Sigmoid colon (tissue), 7 donors: ENCODE data around the gene GAGE13. TPM values are rescaled to one million over a fixed set of nuclear protein-coding genes. Genes with fewer than 3 reads are reported as not detected.
A peak's percentile ranks its signal among the peaks of the same experiment; 100 is the strongest.
"Not testable (repeated sequence)": the region's sequence is repeated elsewhere in the genome, so short reads cannot be mapped to it uniquely, and the experiment has no call there.

Experiments used
- DNase-seq: peaks from one replicate; pipeline ENCODE4 v3.0.0-alpha.2; 2019
- H3K27ac ChIP-seq, 4 donors: fragments of 200-600 bp; sonication (generic); one replicate each; pipeline ENCODE4 v1.5.1; 2016 to 2019; ENCODE audit warnings: mild to moderate bottlenecking in 1 of 4
- H3K27me3 ChIP-seq, 3 donors: fragments of 200-600 bp; sonication (generic); one replicate each; pipeline ENCODE4 v1.5.1; 2019; ENCODE audit warnings: mild to moderate bottlenecking in 1 of 3
- H3K36me3 ChIP-seq, 4 donors: fragments of 200-600 bp; sonication (generic); one replicate each; pipeline ENCODE4 v1.5.1; 2016 to 2019
- H3K4me1 ChIP-seq, 4 donors: fragments of 200-600 bp; sonication (generic); one replicate each; pipeline ENCODE4 v1.5.1; 2017 to 2019
- H3K4me3 ChIP-seq, 4 donors: fragments of 200-600 bp; sonication (generic); one replicate each; pipeline ENCODE4 v1.5.1; 2017 to 2019; ENCODE audit warnings: mild to moderate bottlenecking in 2 of 4, moderate library complexity in 1 of 4
- H3K9me3 ChIP-seq, 4 donors: fragments of 200-600 bp in 3 of 4; sonication (generic) in 3 of 4; one replicate each; pipeline versions ENCODE4 v1.5.1 to v1.6.1; 2013 to 2019
- CTCF ChIP-seq, 4 experiments: fragments of 450-650 bp in 3 of 4; fragments of 200-600 bp in 1 of 4; IDR thresholded peaks; one replicate each; pipeline ENCODE4 v1.5.1; 2016 to 2019; ENCODE audit warnings: antibody characterized with exemption in 4 of 4, mild to moderate bottlenecking in 3 of 4, moderate library complexity in 2 of 4
- EP300 ChIP-seq, 4 donors: sonication (generic); formaldehyde crosslinking; IDR thresholded peaks; one replicate each; pipeline ENCODE4 v1.6.1; 2017; ENCODE audit warnings: antibody characterized with exemption in 4 of 4
- POLR2A ChIP-seq, 2 donors: fragments of 450-650 bp; IDR thresholded peaks; one replicate each; pipeline ENCODE4 v1.6.1; 2016; ENCODE audit warnings: antibody characterized with exemption in 2 of 2, mild to moderate bottlenecking in 2 of 2, moderate library complexity in 2 of 2
- POLR2AphosphoS5 ChIP-seq, 4 donors: sonication (generic); formaldehyde crosslinking; IDR thresholded peaks; one replicate each; pipeline ENCODE4 v1.6.1; 2017; ENCODE audit warnings: antibody characterized with exemption in 4 of 4
- WGBS, 2 donors: extraction: QIAGEN DNeasy Blood & Tissue Kit; methylation state at CpG; one replicate each; pipeline ENCODE4 v1.1.7; 2013; 5-methylcytosine and 5-hydroxymethylcytosine counted together
- intact Hi-C: fragments of 100-400 bp; cut with DNase I; formaldehyde crosslinking; loops from one replicate; pipeline ENCODE4 v1.15.1; 2023
- polyA plus RNA-seq, 3 donors: library from polyadenylated mRNA; stranded (reverse); fragments of 200-250 nt; gene quantifications; one replicate each; pipeline ENCODE4 v1.2.3, GENCODE V29; 2013
- total RNA-seq, 4 donors: library from RNA; depleted of rRNA; stranded (reverse); fragments of >200 nt; gene quantifications; one replicate each; pipeline ENCODE4 v1.1.0, GENCODE V29; 2016
- donor health status: healthy with polysubstance abuse.
- donor health status: Bipolar disorder and iron deficiency.
- donor health status: healthy.

GAGE13 gene
- total RNA-seq (not detected), polyA plus RNA-seq (not detected)

- DNase-seq, H3K9me3 ChIP-seq, H3K27ac ChIP-seq, H3K4me1 ChIP-seq, H3K27me3 ChIP-seq, H3K36me3 ChIP-seq, intact Hi-C loops, H3K4me3 ChIP-seq: not testable (repeated sequence)
- no CpG with 5 or more reads among the region's 16 CpGs for WGBS, 2 donors
Observed at GRCh38 chrX:49331282-49331681, at the start of gene GAGE13. Gene GAGE13 (plus strand): TSS chrX:49331582. CDS start chrX:49332738, 1,156 bp downstream.

DNA sequence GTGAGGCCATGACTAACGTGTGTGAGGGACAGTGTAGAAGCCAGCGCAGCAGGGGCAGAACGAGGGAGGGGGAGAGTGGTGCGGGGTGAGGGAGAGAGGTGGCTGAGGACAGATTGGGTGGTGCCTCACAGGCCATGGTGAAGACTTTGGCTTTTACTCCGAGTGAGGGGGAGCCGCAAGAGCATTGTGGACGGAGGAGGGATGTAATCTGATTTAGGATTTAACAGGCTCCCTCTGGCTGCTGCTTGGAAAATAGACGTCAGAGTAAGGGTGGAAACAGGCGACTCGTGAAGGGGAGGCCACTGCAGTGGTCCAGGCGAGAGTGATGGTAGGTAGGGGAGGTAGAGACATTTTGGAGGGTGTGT lies 48.8 kb upstream of the GAGE13 start:
- Histone ChIP-seq H3K27ac (no peak overlapping the region), H3K9me3 (no peaks in the 10 kb centered on the region), H3K4me1 (no peaks in the 10 kb centered on the region), H3K27me3 (no peaks in the 10 kb centered on the region), H3K4me3 (no peak overlapping the region), H3K36me3 (no peaks in the 10 kb centered on the region)
- WGBS, 2 donors = 32 to 57% methylated on average over 11 of the region's 11 CpGs
- DNase-seq = peak; percentile 65
- intact Hi-C loops = loop anchor here (10.0 kb wide), 1 partner anchor 592 kb away; the partner anchor contains the start of gene USP27X
- TF ChIP-seq POLR2AphosphoS5 (IDR thresholded peaks at IDR 0.05) (no peak), EP300 (IDR thresholded peaks at IDR 0.05) (no peak), POLR2A (IDR thresholded peaks at IDR 0.05) (no peak), CTCF (IDR thresholded peaks at IDR 0.05) (peak in 2 of 4 experiments; percentile 14 to 18)

GRCh38 chrX:49284212-49284611 lies 47.2 kb upstream of the GAGE13 start:
- WGBS, 2 donors = 90 to 91% methylated on average over 3 of the region's 3 CpGs
- intact Hi-C loops = loop anchor here (10.0 kb wide), 1 partner anchor 591 kb away; the partner anchor contains the start of gene USP27X
- H3K9me3 ChIP-seq = no peaks in the 10 kb centered on the region
- TF ChIP-seq POLR2A (IDR thresholded peaks at IDR 0.05) (no peak), EP300 (IDR thresholded peaks at IDR 0.05) (no peak)
- no peaks in the 10 kb centered on the region for H3K27me3 ChIP-seq
- H3K36me3 ChIP-seq = no peaks in the 10 kb centered on the region
- DNase-seq = no peak
- H3K4me3 ChIP-seq = no peak overlapping the region
- H3K27ac ChIP-seq = no peak overlapping the region
- H3K4me1 ChIP-seq = no peaks in the 10 kb centered on the region

DNA sequence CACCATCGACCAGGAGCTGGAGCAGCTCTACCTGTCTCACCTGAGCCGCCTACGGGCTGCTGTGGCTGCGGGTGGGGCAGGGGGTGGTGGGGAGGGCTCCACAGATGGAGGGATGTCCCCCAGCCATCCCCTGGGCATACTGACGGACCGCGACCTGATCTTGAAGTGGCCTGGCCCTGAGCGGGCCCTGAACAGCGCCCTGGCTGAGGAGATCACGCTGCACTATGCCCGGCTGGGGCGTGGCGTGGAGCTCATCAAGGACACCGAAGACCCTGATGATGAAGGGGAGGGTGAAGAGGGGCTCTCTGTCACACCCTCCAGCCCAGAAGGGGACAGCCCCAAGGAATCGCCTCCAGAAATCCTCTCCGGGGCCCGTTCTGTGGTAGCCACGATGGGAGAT lies 45.2 kb upstream of the GAGE13 start:
- 97% methylated on average over 18 of the region's 18 CpGs for WGBS, 2 donors
- H3K4me1 ChIP-seq = no peaks in the 10 kb centered on the region
- DNase-seq = no peak
- H3K4me3 ChIP-seq = no peak overlapping the region
- intact Hi-C loops = loop anchor here (10.0 kb wide), 1 partner anchor 589 kb away; the partner anchor contains the start of gene USP27X
- H3K36me3 ChIP-seq = no peaks in the 10 kb centered on the region
- no peak for TF ChIP-seq CTCF (IDR thresholded peaks at IDR 0.05)
- TF ChIP-seq POLR2A (IDR thresholded peaks at IDR 0.05) = no peak
- no peak for TF ChIP-seq POLR2AphosphoS5 (IDR thresholded peaks at IDR 0.05)
- no peak for TF ChIP-seq EP300 (IDR thresholded peaks at IDR 0.05)
- no peaks in the 10 kb centered on the region for H3K27me3 ChIP-seq
- H3K9me3 ChIP-seq = no peaks in the 10 kb centered on the region
- H3K27ac ChIP-seq = no peak overlapping the region

DNA sequence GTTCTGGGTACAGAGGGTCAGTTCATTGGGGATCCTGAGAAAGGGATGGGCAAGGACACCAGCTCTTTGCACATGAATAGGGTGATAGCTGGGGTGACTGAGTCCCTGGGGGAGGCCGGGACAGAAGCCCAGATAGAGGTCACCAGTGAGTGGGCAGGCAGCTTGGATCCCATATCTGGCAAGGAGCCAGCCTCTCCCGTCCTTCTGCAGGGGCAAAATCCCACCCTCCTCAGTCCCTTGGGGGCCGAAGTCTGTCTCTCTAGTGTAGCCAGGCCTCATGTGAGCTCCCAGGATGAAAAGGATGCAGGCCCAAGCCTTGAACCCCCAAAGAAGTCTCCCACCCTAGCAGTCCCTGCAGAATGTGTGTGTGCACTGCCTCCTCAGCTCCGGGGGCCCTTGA lies 44.8 kb upstream of the GAGE13 start:
- Histone ChIP-seq H3K27me3 (no peaks in the 10 kb centered on the region), H3K4me3 (no peak overlapping the region), H3K4me1 (no peaks in the 10 kb centered on the region), H3K27ac (no peak overlapping the region), H3K9me3 (no peaks in the 10 kb centered on the region), H3K36me3 (no peaks in the 10 kb centered on the region)
- TF ChIP-seq POLR2A (IDR thresholded peaks at IDR 0.05) (no peak), CTCF (IDR thresholded peaks at IDR 0.05) (no peak), EP300 (IDR thresholded peaks at IDR 0.05) (no peak)
- WGBS, 2 donors = 84 to 88% methylated on average over 4 of the region's 4 CpGs
- intact Hi-C loops = loop anchor here (10.0 kb wide), 1 partner anchor 588 kb away; the partner anchor contains the start of gene USP27X
- no peak for DNase-seq

GRCh38 chrX:49287665-49288064 lies 43.7 kb upstream of the GAGE13 start:
- 82 to 94% methylated on average over 1 of the region's 1 CpG for WGBS, 2 donors
- no peaks in the 10 kb centered on the region for H3K27me3 ChIP-seq

More at GRCh38 chrX:49287665-49288064, 43.7 kb upstream of the GAGE13 start:
- intact Hi-C loops = loop anchor here (10.0 kb wide), 1 partner anchor 587 kb away; the partner anchor contains the start of gene USP27X
- H3K27ac ChIP-seq = no peak overlapping the region
- no peaks in the 10 kb centered on the region for H3K4me1 ChIP-seq
- H3K9me3 ChIP-seq = no peaks in the 10 kb centered on the region
- peak; percentile 18 for DNase-seq
- no peak for TF ChIP-seq POLR2AphosphoS5 (IDR thresholded peaks at IDR 0.05)
- TF ChIP-seq EP300 (IDR thresholded peaks at IDR 0.05) = no peak
- TF ChIP-seq CTCF (IDR thresholded peaks at IDR 0.05) = no peak
- TF ChIP-seq POLR2A (IDR thresholded peaks at IDR 0.05) = no peak
- no peak overlapping the region for H3K4me3 ChIP-seq
- H3K36me3 ChIP-seq = no peaks in the 10 kb centered on the region
